HG02588 (cell line): ENCODE measurements around the gene ADAM8.
"Not testable (repeated sequence)": the region's sequence is repeated elsewhere in the genome, so short reads cannot be mapped to it uniquely, and the experiment has no call there.

ENCODE experiments used
- ATAC-seq: cut with Tn5 transposase; IDR thresholded peaks from one replicate; pipeline ENCODE4 v1.9.1; 2021; ENCODE audit warnings: mild to moderate bottlenecking, moderate library complexity; ENCODE audit not compliant: unreplicated experiment

The ADAM8 gene

GRCh38 chr10:133234796-133235195 is 41.9 kb downstream of the ADAM8 start:
- not testable (repeated sequence) for ATAC-seq

DNA sequence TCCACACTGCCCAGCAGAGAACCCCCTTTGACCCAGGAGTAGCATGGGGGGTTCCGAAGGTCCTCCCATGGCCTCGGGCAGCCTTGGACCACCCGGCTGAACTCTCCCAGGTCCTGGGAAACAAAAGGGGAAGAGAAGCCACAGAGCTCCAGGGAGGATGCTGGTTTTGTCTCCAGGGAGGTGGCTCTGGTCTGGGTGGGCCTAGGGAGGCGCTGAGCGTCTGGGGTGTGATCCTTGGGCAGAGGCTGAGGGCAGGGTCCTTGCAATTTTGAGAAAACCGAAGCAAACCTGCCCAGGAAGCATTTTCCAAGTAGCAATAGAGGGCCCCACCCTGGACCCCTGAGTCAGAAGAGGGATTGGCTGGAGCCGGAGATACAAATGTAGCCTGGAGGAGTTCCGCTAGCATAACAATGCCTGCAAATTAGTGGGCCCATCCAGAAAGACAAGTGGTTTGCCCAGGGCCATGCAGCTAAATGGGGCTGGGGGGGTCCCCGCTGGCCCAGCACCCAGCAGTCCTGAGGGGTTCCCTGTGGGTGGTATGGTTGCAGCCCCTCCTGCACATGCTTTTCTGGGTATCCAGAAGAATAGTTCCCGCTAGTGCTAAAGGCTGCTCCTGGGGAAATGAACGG is 44.6 kb downstream of the ADAM8 start:
- no peak for ATAC-seq

DNA sequence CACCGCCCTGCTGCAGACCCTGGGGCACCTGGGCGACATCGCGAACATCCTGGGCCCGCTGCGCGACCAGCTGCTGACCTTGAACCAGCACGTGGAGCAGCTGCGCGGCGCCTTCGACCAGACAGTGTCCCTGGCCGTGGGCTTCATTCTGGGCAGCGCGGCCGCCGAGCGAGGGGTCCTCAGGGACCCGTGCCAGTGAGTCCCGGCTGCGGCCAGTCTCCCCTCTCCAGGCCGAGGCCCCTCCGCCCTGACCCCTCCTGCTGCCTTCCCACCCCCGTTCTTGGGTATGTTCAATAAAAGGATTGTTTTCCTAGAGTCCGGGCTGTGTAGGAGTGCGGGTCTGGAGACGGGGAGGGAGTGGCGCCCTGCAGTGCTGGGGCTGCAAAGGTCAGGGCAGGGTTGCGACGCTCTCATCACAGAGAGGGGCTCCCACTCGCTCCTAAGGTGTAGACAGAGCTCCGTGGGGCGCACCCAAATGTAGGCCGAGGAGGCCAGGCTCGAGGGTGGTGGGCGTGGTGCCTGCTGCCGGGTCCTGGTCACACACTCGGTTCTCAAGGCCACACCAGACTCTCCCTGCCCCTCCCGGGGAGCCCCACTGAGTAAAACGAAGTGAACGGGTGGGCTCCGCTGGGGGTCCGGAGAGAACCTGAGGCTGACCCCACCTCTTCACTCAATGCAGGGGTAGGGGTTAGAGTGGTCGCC is 45.3 kb downstream of the ADAM8 start:
- ATAC-seq = no peak

DNA sequence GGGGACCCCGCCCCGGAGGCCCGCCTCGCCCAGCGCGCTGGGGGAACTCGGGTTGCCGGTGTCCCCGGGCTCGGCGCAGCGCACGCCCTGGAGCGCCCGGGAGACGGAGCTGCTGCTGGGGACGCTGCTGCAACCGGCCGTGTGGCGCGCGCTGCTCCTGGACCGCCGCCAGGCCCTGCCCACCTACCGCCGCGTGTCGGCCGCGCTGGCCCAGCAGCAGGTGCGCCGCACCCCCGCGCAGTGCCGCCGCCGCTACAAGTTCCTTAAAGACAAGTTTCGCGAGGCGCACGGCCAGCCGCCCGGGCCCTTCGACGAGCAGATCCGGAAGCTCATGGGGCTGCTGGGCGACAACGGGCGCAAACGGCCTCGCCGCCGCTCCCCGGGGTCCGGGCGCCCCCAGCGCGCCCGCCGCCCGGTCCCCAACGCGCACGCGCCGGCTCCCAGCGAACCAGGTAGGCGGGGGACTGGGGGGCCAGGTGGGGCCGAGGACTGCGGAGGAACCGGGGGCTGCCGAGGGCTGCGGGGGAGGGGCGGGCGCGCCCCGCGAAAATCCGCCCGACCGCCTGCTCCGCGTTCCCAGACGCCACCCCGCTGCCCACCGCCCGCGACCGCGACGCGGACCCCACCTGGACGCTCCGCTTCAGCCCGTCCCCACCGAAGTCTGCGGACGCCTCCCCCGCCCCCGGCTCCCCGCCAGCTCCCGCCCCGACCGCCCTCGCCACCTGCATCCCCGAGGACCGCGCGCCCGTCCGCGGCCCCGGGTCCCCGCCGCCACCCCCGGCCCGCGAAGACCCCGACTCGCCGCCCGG is 46.1 kb downstream of the ADAM8 start:
- ATAC-seq = no peak

- no peak for ATAC-seq
These were observed 46.7 kb downstream of the ADAM8 start, which contains the start of gene UTF1 for GRCh38 chr10:133230044-133230361. TSS of gene UTF1 (plus strand) at chr10:133230217. CDS start at chr10:133230289, 72 bp downstream.

- no peak for ATAC-seq
These were observed 47.2 kb downstream of the ADAM8 start for GRCh38 chr10:133229265-133230043.

DNA sequence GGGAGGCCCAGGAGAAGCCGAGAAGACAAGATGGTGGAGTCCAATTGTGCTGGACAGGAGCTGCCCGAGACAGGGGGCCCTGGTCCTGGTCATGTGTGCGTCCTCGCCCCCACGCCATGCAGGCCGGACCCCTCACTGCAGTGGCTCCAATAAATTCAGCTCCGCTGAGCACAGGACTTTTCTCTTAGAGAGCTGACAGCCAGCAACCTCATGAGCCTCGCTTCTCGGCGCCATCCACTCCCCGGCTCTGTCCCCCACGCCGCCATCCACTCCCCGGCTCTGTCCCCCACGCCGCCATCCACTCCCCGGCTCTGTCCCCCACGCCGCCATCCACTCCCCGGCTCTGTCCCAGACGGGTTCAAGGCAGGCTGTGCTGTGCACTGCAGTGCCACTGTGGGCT is 49.4 kb downstream of the ADAM8 start:
- ATAC-seq = no peak

GRCh38 chr10:133226251-133226808 is 50.3 kb downstream of the ADAM8 start:
- ATAC-seq = no peak

DNA sequence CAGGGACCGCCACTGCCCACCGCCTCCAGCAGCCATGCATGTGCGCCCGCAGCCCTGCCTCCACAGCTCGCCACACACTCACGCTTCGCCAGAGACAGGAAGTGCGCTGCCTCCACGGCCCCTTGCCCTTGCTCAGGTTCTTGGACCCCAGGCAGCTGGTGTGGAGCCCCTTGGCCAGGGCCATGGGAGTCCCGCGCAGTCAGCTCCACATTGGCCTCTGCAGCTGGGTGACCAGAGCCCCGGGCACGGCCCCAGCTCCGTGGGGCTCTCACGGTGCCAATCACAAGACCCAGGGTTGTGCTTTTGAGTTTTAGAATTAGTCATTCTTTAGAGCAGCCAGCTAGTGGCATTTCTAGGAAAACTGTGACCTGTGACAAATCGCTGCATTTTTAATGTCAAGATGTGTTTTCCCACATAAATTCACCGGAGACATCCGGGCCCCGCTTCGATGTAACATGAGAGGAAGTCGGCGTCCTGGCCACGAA is 50.9 kb downstream of the ADAM8 start:
- no peak for ATAC-seq

- no peak for ATAC-seq
These were observed 51.8 kb downstream of the ADAM8 start for GRCh38 chr10:133224756-133225372.

DNA sequence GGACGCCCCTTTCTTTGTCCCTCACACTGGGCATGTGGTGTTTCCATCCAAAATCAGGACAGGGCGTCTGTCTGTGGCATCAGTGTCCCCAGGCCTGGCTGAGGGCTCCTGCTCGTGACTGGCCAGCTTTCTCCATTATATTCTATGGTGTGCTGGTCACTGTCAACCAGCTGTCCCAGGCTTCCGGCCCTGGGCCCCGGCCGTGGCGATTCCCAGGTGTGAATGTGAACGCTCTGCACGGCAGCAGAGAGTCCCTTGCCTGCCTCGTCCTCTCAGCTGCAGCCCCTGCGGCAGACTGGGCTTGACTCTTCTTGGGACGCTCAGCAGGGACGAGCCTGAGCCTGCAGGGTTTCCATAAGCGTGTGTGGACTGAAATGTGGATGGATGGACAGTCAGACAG is 52.6 kb downstream of the ADAM8 start:
- no peak for ATAC-seq

- ATAC-seq = not testable (repeated sequence)
These were observed 54.9 kb downstream of the ADAM8 start for GRCh38 chr10:133221756-133222155.

DNA sequence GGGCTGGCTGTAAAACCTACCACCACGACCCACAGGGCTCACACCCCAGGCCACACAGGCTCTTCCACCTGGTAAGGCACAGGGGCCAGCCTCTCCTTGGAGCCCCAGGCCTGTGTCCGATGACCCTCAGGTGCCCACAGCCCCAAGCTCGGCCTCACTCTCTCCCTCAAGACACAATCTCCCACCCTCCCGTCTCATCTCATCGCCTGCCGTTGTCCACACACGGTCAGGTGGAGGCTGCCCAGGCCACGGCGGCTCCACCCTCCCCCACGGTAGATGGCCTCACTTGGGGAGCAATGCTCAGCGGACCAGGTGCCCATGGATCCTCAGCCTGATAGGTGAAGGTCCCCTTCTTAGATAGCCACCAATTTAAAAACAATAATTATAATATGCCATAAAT is 55.3 kb downstream of the ADAM8 start:
- no peak for ATAC-seq

GRCh38 chr10:133219782-133220181 is 56.9 kb downstream of the ADAM8 start:
- no peak for ATAC-seq

GRCh38 chr10:133218891-133219290 is 57.8 kb downstream of the ADAM8 start:
- no peak for ATAC-seq

DNA sequence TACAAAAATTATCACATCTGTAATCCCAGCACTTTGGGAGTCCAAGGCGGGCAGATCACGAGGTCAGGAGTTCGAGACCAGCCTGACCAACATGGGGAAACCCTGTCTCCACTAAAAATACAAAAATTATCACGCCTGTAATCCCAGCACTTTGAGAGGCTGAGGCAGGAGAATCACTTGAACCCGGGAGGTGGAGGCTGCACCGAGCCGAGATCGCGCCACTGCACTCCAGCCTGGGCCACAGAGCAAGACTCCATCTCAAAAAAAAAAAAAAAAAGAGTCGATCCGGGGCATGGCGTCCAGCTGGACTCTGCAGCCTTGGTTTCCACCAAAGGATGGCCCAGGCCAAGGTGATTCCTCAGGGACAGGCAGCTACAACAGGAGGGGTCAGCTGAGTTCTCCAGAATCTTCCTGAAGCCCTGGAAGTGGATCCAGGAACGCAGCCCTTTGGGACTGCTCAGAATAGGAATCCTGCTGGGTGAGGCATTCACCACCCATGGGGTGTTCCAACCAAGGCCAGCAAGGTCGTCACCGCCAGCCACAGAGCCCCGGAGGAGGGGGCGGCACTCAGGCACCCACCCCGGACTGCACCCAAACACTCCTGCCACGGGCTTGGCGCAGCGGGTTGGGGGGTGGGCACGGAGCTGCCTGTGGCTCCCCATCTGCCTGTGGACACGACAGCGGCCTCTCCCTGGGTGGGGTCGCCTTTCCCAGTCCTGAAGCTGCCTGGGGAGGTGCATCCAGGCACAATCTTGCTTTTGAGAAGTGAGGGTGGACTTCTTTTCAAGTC is 58.7 kb downstream of the ADAM8 start:
- no peak for ATAC-seq

DNA sequence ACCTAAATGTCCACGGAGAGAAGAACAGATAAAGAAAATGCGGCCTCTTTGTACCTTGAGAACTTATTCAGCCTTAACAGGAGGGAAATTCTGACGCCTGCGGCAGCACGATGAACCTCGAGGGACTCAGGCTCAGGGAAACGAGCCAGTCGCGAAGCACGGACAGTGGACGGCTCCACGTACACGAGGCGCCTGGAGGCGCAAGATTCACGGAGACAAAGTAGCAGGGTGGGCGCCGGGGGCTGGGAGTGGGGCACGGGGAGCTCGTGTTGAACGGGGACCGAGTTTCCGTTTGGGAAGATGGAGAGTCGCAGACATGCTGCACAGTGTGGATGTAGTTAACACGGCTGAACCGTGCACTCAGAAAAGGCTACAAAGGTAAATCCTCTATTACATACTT is 59.9 kb downstream of the ADAM8 start:
- no peak for ATAC-seq

GRCh38 chr10:133215586-133215985 is 61.1 kb downstream of the ADAM8 start:
- ATAC-seq = no peak
